Ishikawa (cell line): ENCODE results near the gene ABCC8.

Experiments
- CEBPB ChIP-seq: IDR thresholded peaks from 2 replicates; pipeline ENCODE4 v1.6.1; 2012
- CREB1 ChIP-seq: IDR thresholded peaks from 2 replicates; pipeline ENCODE4 v1.6.1; 2012; ENCODE audit warnings: low read depth
- EGR1 ChIP-seq: IDR thresholded peaks from 2 replicates; pipeline ENCODE4 v1.6.1; 2012
- EP300 ChIP-seq: IDR thresholded peaks from 2 replicates; pipeline ENCODE4 v1.6.1; 2012; ENCODE audit warnings: borderline replicate concordance
- FOXM1 ChIP-seq: IDR thresholded peaks from 2 replicates; pipeline ENCODE4 v1.6.1; 2012; ENCODE audit warnings: low read depth, borderline replicate concordance
- MAX ChIP-seq: IDR thresholded peaks from 2 replicates; pipeline ENCODE4 v1.6.1; 2012
- NFIC ChIP-seq: IDR thresholded peaks from 2 replicates; pipeline ENCODE4 v1.6.1; 2012
- RAD21 ChIP-seq: IDR thresholded peaks from 2 replicates; pipeline ENCODE4 v1.6.1; 2012; ENCODE audit warnings: low read depth
- REST ChIP-seq: IDR thresholded peaks from 2 replicates; pipeline ENCODE4 v1.6.1; 2012; ENCODE audit warnings: low read depth, mild to moderate bottlenecking
- TAF1 ChIP-seq: IDR thresholded peaks from 2 replicates; pipeline ENCODE4 v1.6.1; 2012; ENCODE audit warnings: low read depth, mild to moderate bottlenecking
- TCF12 ChIP-seq: IDR thresholded peaks from 2 replicates; pipeline ENCODE4 v1.6.1; 2012; ENCODE audit warnings: low read depth
- TEAD4 ChIP-seq: IDR thresholded peaks from 2 replicates; pipeline ENCODE4 v1.6.1; 2012
- USF1 ChIP-seq: IDR thresholded peaks from 2 replicates; pipeline ENCODE4 v1.6.1; 2012
- YY1 ChIP-seq: IDR thresholded peaks from 2 replicates; pipeline ENCODE4 v1.6.1; 2012; ENCODE audit warnings: low read depth
- ZBTB7A ChIP-seq: IDR thresholded peaks from 2 replicates; pipeline ENCODE4 v1.6.1; 2012; ENCODE audit warnings: low read depth

Gene ABCC8

GRCh38 chr11:17393472-17393871 is 83.2 kb downstream of the ABCC8 start:
- TF ChIP-seq TEAD4 (no peak), ZBTB7A (no peak), REST (no peak), CEBPB (no peak), NFIC (no peak), YY1 (no peak), EP300 (no peak), TCF12 (no peak), FOXM1 (no peak), TAF1 (no peak), RAD21 (no peak), EGR1 (no peak), USF1 (no peak), MAX (no peak), CREB1 (no peak)

- no peak for TF ChIP-seq NFIC
- TF ChIP-seq RAD21 = no peak
- TF ChIP-seq TAF1 = no peak
- no peak for TF ChIP-seq CREB1
- no peak for TF ChIP-seq ZBTB7A
- TF ChIP-seq MAX = no peak
- TF ChIP-seq YY1 = no peak
- no peak for TF ChIP-seq USF1
- no peak for TF ChIP-seq FOXM1
- TF ChIP-seq TCF12 = no peak
- no peak for TF ChIP-seq REST
- TF ChIP-seq CEBPB = no peak
Observed at GRCh38 chr11:17392872-17393271, 83.8 kb downstream of the ABCC8 start.

GRCh38 chr11:17391493-17392355 is 84.9 kb downstream of the ABCC8 start:
- TF ChIP-seq MAX (no peak), CREB1 (no peak), RAD21 (no peak), CEBPB (no peak), NFIC (no peak), TCF12 (no peak), REST (no peak), TEAD4 (no peak), ZBTB7A (no peak), YY1 (no peak), TAF1 (no peak), USF1 (no peak), FOXM1 (no peak)
